ENCODE results near the gene PSMG1. TPM values are rescaled to one million over a fixed set of nuclear protein-coding genes. Genes with fewer than 3 reads are reported as not detected.

The PSMG1 gene
- total and polyA plus RNA-seq, 9 of the 15 experiments (the other 6 are each of a cell fraction or from before 2014, with no cell fraction given): 54.5 to 427 (median 328) TPM

GRCh38 chr21:39216290-39216689 is 33.0 kb upstream of the PSMG1 start:
- BruUV-seq (replicated peaks): no TSS peak
- Histone ChIP-seq H3K36me3 (ENCODE audit: control insufficient read depth, insufficient read depth, low read length) (peaks cover 73% of the 10 kb centered on the region), H3K9ac (ENCODE audit: insufficient read depth in 1 of 2, low read depth in 2 of 2, low read length in 2 of 2) (no peak overlapping the region), H2AFZ (ENCODE audit: low read depth, low read length) (no peak overlapping the region), H3K4me2 (ENCODE audit: insufficient read depth, low read length) (no peak overlapping the region), H4K20me1 (replicated peaks; ENCODE audit: control insufficient read depth, insufficient read depth, low read length) (no peaks in the 10 kb centered on the region), H3K9me3 (replicated peaks; ENCODE audit: control insufficient read depth, insufficient read depth, low read depth, low read length) (no peaks in the 10 kb centered on the region), H3K79me2 (ENCODE audit: control insufficient read depth, insufficient read depth, low read length) (no peaks in the 10 kb centered on the region), H3K27ac (ENCODE audit: extremely low read depth, low read depth, low read length) (no peak overlapping the region), H3K27me3 (ENCODE audit: control insufficient read depth in 2 of 2, insufficient read depth in 2 of 2, low read length in 2 of 2) (no peaks in the 10 kb centered on the region), H3K9me1 (ENCODE audit: control insufficient read depth, insufficient read depth, low read length) (no peaks in the 10 kb centered on the region), H3K4me3 (no peak overlapping the region), H3K4me1 (replicated peaks in 1 of 2; ENCODE audit: control insufficient read depth in 2 of 2, insufficient read depth in 2 of 2, low read length in 2 of 2) (no peaks in the 10 kb centered on the region)
- ATAC-seq (peak; percentile 65), FAIRE-seq (no peak), DNase-seq (ENCODE audit: extremely low read depth in 1 of 4, low spot score in 3 of 4) (peak in 1 of 4 experiments; percentile 7)
- ChIA-PET CTCF (ENCODE audit: low intra/inter-chr PET ratio) (no interaction called here), POLR2A (no interaction called here)
- intact Hi-C loops (cut with micrococcal nuclease): no loop called here
- 78% methylated on average over 2 of the region's 2 CpGs for WGBS (ENCODE audit: insufficient coverage, low coverage, missing lambda C conversion rate)
- TF ChIP-seq MED1 (CRISPR knock-in tag; IDR thresholded peaks at IDR 0.05; ENCODE audit: borderline replicate concordance) (no peak), HNRNPH1 (optimal IDR thresholded peaks at IDR 0.05; ENCODE audit: low read depth, low read length) (no peak), PHB2 (IDR thresholded peaks at IDR 0.05; ENCODE audit: low read depth) (no peak), KAT7 (CRISPR knock-in tag; IDR thresholded peaks at IDR 0.05; ENCODE audit: borderline replicate concordance) (no peak)
- in situ Hi-C loops (cut with MboI): no loop called here

GRCh38 chr21:39215078-39215477 is 31.8 kb upstream of the PSMG1 start:
- CTCF ChIA-PET (ENCODE audit: low intra/inter-chr PET ratio): no interaction called here
- TF ChIP-seq NELFE (IDR thresholded peaks at IDR 0.05; ENCODE audit: insufficient read depth, insufficient read length) (no peak), MAFG (tag; conservative IDR thresholded peaks at IDR 0.05) (peak; percentile 71), C11orf30 (IDR thresholded peaks at IDR 0.05; ENCODE audit: low read depth) (peak; percentile 81), LEF1 (IDR thresholded peaks at IDR 0.05) (no peak), SMARCE1 (IDR thresholded peaks at IDR 0.05) (no peak), ZBTB7A (IDR thresholded peaks at IDR 0.05; ENCODE audit: borderline replicate concordance, control insufficient read depth, low read depth, low read length) (no peak), MAFF (IDR thresholded peaks at IDR 0.05; ENCODE audit: low read length) (peak; percentile 84), CAMTA2 (CRISPR knock-in tag; conservative IDR thresholded peaks at IDR 0.05) (no peak), SMAD4 (CRISPR knock-in tag; conservative IDR thresholded peaks at IDR 0.05) (no peak), RUNX1 (IDR thresholded peaks at IDR 0.05; ENCODE audit: low read depth) (no peak), MAFK (IDR thresholded peaks at IDR 0.05; ENCODE audit: low read length) (peak; percentile 80), THRB (CRISPR knock-in tag; conservative IDR thresholded peaks at IDR 0.05) (no peak), PCBP2 (IDR thresholded peaks at IDR 0.05; ENCODE audit: low read depth, low read length, poor library complexity, severe bottlenecking) (no peak), FOXJ3 (CRISPR knock-in tag; IDR thresholded peaks at IDR 0.05) (no peak), CHD1 (IDR thresholded peaks at IDR 0.05; ENCODE audit: low read length) (no peak), ZNF316 (IDR thresholded peaks at IDR 0.05) (peak; percentile 93)

More at GRCh38 chr21:39215078-39215477, 31.8 kb upstream of the PSMG1 start:
- Histone ChIP-seq H3K27ac (ENCODE audit: extremely low read depth, low read depth, low read length) (no peak overlapping the region), H3K9me1 (ENCODE audit: control insufficient read depth, insufficient read depth, low read length) (no peaks in the 10 kb centered on the region), H3K4me3 (no peak overlapping the region), H3K27me3 (ENCODE audit: control insufficient read depth in 2 of 2, insufficient read depth in 2 of 2, low read length in 2 of 2) (no peaks in the 10 kb centered on the region), H3K4me2 (ENCODE audit: insufficient read depth, low read length) (no peak overlapping the region), H4K20me1 (replicated peaks; ENCODE audit: control insufficient read depth, insufficient read depth, low read length) (no peaks in the 10 kb centered on the region), H3K79me2 (ENCODE audit: control insufficient read depth, insufficient read depth, low read length) (no peaks in the 10 kb centered on the region), H2AFZ (ENCODE audit: low read depth, low read length) (no peak overlapping the region), H3K36me3 (ENCODE audit: control insufficient read depth, insufficient read depth, low read length) (peaks cover 78% of the 10 kb centered on the region), H3K9me3 (replicated peaks; ENCODE audit: control insufficient read depth, insufficient read depth, low read depth, low read length) (no peaks in the 10 kb centered on the region), H3K9ac (ENCODE audit: insufficient read depth in 1 of 2, low read depth in 2 of 2, low read length in 2 of 2) (no peak overlapping the region), H3K4me1 (replicated peaks in 1 of 2; ENCODE audit: control insufficient read depth in 2 of 2, insufficient read depth in 2 of 2, low read length in 2 of 2) (no peaks in the 10 kb centered on the region)
- intact Hi-C loops (cut with micrococcal nuclease) (no loop called here), in situ Hi-C loops (cut with MboI) (no loop called here)
- no peak for FAIRE-seq
- POLR2A ChIA-PET: no interaction called here
- no peak for ATAC-seq
- DNase-seq (ENCODE audit: extremely low read depth in 1 of 4, low spot score in 3 of 4): no peak
- no TSS peak for BruUV-seq (replicated peaks)
- WGBS (ENCODE audit: insufficient coverage, low coverage, missing lambda C conversion rate): 91% methylated on average over 7 of the region's 7 CpGs
